ENCODE results near the gene RALGAPB. TPM values are rescaled to one million over a fixed set of nuclear protein-coding genes. Genes with fewer than 3 reads are reported as not detected.

The RALGAPB gene
- total and polyA plus RNA-seq, 2 experiments from 2014 or later, result 10.2 to 40.4 TPM

DNA sequence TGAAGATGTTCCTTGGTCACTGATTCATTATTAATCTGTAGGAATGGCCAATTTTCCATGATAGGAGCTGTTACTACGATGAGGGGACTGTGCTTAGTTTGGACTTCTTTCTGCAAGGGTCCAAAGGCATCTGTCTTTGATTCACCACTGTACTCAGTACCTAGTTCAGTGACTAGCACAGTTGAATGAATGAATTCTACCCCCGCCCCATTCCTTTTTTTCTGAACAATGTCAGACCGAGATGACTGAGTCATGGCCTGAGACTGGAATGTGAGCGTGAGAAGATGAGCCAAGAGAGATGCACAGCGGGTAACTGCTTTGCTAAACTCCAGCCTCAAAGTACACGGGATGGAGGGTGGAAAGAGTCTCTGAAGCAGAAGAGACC, 37.1 kb upstream of the RALGAPB start:
- Mint-ChIP-seq H3K4me3 (peak overlapping the region; percentile 97), H3K27me3 (ENCODE audit: insufficient read depth, low read depth, poor library complexity) (peaks cover 28% of the 10 kb centered on the region)
- no peak for DNase-seq (ENCODE audit: low spot score)

More for the DNA sequence above, 37.1 kb upstream of the RALGAPB start:
- no peak overlapping the region for H3K27ac ChIP-seq (ENCODE audit: low read depth)
- H3K79me2 ChIP-seq (replicated peaks; ENCODE audit: insufficient read depth), result peaks cover 45% of the 10 kb centered on the region
- peaks cover 3% of the 10 kb centered on the region; the same call in 1 of the 3 replicates for H3K9me3 Mint-ChIP-seq
- H3K27ac Mint-ChIP-seq, result no peak overlapping the region
- H3K4me2 ChIP-seq, result no peak overlapping the region
- peaks cover 46% of the 10 kb centered on the region for H3K36me3 Mint-ChIP-seq (ENCODE audit: low read depth)
- no peaks in the 10 kb centered on the region for H3K9me2 ChIP-seq (ENCODE audit: insufficient read depth)
- H4K20me1 ChIP-seq (replicated peaks; ENCODE audit: insufficient read depth), result peaks cover 27% of the 10 kb centered on the region
- peaks cover 6% of the 10 kb centered on the region; the same call in 1 of the 2 replicates for H3K4me1 ChIP-seq (ENCODE audit: insufficient read depth)
- H3K36me3 ChIP-seq (ENCODE audit: insufficient read depth), result peaks cover 33% of the 10 kb centered on the region
- 0 out of 2 replicates have a peak, but pooled peaks cover 2% of the 10 kb centered on the region for H3F3A ChIP-seq (replicated peaks; ENCODE audit: low read depth)
- no peaks in the 10 kb centered on the region for H3K27me3 ChIP-seq (ENCODE audit: insufficient read depth)
- H2AFZ ChIP-seq, result peak overlapping the region; percentile 96
- TF ChIP-seq JUNB (IDR thresholded peaks at IDR 0.05; ENCODE audit: unreplicated experiment) (no peak), EZH2phosphoT487 (IDR thresholded peaks at IDR 0.05; ENCODE audit: unreplicated experiment) (no peak), POLR2AphosphoS5 (IDR thresholded peaks at IDR 0.05; ENCODE audit: low read depth) (no peak), STAT1 (IDR thresholded peaks at IDR 0.05; ENCODE audit: unreplicated experiment) (no peak), ZNF114 (CRISPR knock-in tag; IDR thresholded peaks at IDR 0.05) (no peak), NANOG (IDR thresholded peaks at IDR 0.05; ENCODE audit: borderline replicate concordance) (no peak), CREB1 (CRISPR knock-in tag; IDR thresholded peaks at IDR 0.05; ENCODE audit: low read depth) (no peak), EZH2 (IDR thresholded peaks at IDR 0.05; ENCODE audit: low read depth, unreplicated experiment) (no peak), ZNF331 (CRISPR knock-in tag; IDR thresholded peaks at IDR 0.05; ENCODE audit: low read depth) (no peak)
- TF ChIP-seq, protein P1, sequence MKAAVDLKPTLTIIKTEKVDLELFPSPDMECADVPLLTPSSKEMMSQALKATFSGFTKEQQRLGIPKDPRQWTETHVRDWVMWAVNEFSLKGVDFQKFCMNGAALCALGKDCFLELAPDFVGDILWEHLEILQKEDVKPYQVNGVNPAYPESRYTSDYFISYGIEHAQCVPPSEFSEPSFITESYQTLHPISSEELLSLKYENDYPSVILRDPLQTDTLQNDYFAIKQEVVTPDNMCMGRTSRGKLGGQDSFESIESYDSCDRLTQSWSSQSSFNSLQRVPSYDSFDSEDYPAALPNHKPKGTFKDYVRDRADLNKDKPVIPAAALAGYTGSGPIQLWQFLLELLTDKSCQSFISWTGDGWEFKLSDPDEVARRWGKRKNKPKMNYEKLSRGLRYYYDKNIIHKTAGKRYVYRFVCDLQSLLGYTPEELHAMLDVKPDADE (IDR thresholded peaks at IDR 0.05), result no peak
- TF ChIP-seq, protein P2, sequence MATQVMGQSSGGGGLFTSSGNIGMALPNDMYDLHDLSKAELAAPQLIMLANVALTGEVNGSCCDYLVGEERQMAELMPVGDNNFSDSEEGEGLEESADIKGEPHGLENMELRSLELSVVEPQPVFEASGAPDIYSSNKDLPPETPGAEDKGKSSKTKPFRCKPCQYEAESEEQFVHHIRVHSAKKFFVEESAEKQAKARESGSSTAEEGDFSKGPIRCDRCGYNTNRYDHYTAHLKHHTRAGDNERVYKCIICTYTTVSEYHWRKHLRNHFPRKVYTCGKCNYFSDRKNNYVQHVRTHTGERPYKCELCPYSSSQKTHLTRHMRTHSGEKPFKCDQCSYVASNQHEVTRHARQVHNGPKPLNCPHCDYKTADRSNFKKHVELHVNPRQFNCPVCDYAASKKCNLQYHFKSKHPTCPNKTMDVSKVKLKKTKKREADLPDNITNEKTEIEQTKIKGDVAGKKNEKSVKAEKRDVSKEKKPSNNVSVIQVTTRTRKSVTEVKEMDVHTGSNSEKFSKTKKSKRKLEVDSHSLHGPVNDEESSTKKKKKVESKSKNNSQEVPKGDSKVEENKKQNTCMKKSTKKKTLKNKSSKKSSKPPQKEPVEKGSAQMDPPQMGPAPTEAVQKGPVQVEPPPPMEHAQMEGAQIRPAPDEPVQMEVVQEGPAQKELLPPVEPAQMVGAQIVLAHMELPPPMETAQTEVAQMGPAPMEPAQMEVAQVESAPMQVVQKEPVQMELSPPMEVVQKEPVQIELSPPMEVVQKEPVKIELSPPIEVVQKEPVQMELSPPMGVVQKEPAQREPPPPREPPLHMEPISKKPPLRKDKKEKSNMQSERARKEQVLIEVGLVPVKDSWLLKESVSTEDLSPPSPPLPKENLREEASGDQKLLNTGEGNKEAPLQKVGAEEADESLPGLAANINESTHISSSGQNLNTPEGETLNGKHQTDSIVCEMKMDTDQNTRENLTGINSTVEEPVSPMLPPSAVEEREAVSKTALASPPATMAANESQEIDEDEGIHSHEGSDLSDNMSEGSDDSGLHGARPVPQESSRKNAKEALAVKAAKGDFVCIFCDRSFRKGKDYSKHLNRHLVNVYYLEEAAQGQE (IDR thresholded peaks at IDR 0.05; ENCODE audit: unreplicated experiment), result no peak
- TF ChIP-seq, protein P3, sequence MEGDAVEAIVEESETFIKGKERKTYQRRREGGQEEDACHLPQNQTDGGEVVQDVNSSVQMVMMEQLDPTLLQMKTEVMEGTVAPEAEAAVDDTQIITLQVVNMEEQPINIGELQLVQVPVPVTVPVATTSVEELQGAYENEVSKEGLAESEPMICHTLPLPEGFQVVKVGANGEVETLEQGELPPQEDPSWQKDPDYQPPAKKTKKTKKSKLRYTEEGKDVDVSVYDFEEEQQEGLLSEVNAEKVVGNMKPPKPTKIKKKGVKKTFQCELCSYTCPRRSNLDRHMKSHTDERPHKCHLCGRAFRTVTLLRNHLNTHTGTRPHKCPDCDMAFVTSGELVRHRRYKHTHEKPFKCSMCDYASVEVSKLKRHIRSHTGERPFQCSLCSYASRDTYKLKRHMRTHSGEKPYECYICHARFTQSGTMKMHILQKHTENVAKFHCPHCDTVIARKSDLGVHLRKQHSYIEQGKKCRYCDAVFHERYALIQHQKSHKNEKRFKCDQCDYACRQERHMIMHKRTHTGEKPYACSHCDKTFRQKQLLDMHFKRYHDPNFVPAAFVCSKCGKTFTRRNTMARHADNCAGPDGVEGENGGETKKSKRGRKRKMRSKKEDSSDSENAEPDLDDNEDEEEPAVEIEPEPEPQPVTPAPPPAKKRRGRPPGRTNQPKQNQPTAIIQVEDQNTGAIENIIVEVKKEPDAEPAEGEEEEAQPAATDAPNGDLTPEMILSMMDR (conservative IDR thresholded peaks at IDR 0.05; ENCODE audit: low read depth in 2 of 2), result no peak; a peak in 1 of 4 replicates
- TF ChIP-seq, protein P4, sequence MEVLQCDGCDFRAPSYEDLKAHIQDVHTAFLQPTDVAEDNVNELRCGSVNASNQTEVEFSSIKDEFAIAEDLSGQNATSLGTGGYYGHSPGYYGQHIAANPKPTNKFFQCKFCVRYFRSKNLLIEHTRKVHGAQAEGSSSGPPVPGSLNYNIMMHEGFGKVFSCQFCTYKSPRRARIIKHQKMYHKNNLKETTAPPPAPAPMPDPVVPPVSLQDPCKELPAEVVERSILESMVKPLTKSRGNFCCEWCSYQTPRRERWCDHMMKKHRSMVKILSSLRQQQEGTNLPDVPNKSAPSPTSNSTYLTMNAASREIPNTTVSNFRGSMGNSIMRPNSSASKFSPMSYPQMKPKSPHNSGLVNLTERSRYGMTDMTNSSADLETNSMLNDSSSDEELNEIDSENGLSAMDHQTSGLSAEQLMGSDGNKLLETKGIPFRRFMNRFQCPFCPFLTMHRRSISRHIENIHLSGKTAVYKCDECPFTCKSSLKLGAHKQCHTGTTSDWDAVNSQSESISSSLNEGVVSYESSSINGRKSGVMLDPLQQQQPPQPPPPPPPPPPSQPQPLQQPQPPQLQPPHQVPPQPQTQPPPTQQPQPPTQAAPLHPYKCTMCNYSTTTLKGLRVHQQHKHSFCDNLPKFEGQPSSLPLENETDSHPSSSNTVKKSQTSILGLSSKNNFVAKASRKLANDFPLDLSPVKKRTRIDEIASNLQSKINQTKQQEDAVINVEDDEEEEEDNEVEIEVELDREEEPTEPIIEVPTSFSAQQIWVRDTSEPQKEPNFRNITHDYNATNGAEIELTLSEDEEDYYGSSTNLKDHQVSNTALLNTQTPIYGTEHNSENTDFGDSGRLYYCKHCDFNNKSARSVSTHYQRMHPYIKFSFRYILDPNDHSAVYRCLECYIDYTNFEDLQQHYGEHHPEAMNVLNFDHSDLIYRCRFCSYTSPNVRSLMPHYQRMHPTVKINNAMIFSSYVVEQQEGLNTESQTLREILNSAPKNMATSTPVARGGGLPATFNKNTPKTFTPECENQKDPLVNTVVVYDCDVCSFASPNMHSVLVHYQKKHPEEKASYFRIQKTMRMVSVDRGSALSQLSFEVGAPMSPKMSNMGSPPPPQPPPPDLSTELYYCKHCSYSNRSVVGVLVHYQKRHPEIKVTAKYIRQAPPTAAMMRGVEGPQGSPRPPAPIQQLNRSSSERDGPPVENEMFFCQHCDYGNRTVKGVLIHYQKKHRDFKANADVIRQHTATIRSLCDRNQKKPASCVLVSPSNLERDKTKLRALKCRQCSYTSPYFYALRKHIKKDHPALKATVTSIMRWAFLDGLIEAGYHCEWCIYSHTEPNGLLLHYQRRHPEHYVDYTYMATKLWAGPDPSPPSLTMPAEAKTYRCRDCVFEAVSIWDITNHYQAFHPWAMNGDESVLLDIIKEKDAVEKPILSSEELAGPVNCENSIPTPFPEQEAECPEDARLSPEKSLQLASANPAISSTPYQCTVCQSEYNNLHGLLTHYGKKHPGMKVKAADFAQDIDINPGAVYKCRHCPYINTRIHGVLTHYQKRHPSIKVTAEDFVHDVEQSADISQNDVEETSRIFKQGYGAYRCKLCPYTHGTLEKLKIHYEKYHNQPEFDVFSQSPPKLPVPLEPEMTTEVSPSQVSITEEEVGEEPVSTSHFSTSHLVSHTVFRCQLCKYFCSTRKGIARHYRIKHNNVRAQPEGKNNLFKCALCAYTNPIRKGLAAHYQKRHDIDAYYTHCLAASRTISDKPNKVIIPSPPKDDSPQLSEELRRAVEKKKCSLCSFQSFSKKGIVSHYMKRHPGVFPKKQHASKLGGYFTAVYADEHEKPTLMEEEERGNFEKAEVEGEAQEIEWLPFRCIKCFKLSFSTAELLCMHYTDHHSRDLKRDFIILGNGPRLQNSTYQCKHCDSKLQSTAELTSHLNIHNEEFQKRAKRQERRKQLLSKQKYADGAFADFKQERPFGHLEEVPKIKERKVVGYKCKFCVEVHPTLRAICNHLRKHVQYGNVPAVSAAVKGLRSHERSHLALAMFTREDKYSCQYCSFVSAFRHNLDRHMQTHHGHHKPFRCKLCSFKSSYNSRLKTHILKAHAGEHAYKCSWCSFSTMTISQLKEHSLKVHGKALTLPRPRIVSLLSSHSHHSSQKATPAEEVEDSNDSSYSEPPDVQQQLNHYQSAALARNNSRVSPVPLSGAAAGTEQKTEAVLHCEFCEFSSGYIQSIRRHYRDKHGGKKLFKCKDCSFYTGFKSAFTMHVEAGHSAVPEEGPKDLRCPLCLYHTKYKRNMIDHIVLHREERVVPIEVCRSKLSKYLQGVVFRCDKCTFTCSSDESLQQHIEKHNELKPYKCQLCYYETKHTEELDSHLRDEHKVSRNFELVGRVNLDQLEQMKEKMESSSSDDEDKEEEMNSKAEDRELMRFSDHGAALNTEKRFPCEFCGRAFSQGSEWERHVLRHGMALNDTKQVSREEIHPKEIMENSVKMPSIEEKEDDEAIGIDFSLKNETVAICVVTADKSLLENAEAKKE (CRISPR knock-in tag; IDR thresholded peaks at IDR 0.05), result no peak
- H3K4me3 ChIP-seq, result peak overlapping the region; percentile 99; the same call in 1 of the 2 replicates
- H3K4me1 Mint-ChIP-seq, result peaks cover 21% of the 10 kb centered on the region
- ATAC-seq, result no peak

Measured in GM23338 (cell line).